Activated T-cell treated with anti-CD3 and anti-CD28 coated beads, Interleukin-2, amount 50 U/mL, for 72 hours (primary cell): Measurements from ENCODE around the gene CATSPER1. TPM values are rescaled to one million over a fixed set of nuclear protein-coding genes. Genes with fewer than 3 reads are reported as not detected.

Experiments used
- ATAC-seq, 2 donors: fragments of 150-1000 bp; cut with Tn5 transposase; replicated peaks in 1 of 2; 2 replicates each; pipeline ENCODE4 v1.10.0; 2021; ENCODE audit warnings: moderate library complexity in 2 of 2, mild to moderate bottlenecking in 1 of 2
- DNase-seq, 2 donors: peaks; one replicate each; pipeline ENCODE4 v3.0.0; 2021 to 2022; ENCODE audit warnings: mixed read lengths in 1 of 2
- H3K27ac Mint-ChIP-seq: one replicate; pipeline ENCODE4 v1.8.0; 2022; ENCODE audit warnings: mild to moderate bottlenecking, moderate library complexity, mixed read lengths
- H3K27me3 Mint-ChIP-seq: one replicate; pipeline ENCODE4 v1.8.0; 2022; ENCODE audit warnings: low read depth, mixed read lengths
- H3K36me3 Mint-ChIP-seq, 2 donors: one replicate each; pipeline ENCODE4 v1.8.0; 2022; ENCODE audit warnings: mixed read lengths in 2 of 2, mild to moderate bottlenecking in 1 of 2; ENCODE audit not compliant: insufficient read depth in 2 of 2
- H3K4me1 Mint-ChIP-seq: one replicate; pipeline ENCODE4 v1.8.0; 2022; ENCODE audit warnings: low read depth, mixed read lengths
- H3K4me3 Mint-ChIP-seq, 2 donors: one replicate each; pipeline ENCODE4 v1.8.0; 2022; ENCODE audit warnings: mild to moderate bottlenecking in 2 of 2, mixed read lengths in 2 of 2, moderate library complexity in 2 of 2
- H3K9me3 Mint-ChIP-seq, 2 donors: one replicate each; pipeline ENCODE4 v1.8.0; 2022; ENCODE audit warnings: mixed read lengths in 2 of 2
- total RNA-seq, 2 donors: library from RNA; stranded (reverse); gene quantifications; one replicate each; pipeline ENCODE4 v1.2.3, GENCODE V29; 2022

The CATSPER1 gene
- total RNA-seq, 2 donors from 2014 or later: 0.49 TPM; not detected in 1

DNA sequence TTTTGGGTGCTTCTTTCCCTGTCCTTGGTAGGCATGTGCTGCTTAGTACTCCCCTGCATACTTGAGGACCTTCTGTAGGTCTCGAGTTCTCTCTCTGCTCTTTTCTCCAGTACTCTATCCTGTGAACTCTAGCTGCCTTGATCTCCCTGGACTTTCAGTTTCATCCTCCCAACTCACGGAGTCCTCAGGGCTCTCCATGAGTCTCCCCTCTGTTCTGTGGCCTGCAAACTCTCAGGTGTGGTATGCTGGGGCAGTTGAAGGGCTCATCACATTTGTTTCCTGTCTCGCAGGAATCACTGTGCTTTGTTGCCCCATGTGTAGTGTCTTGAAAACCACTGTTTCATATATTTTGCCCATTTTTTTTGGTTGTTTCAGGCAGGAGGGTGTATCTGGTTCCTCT lies 40.5 kb upstream of the CATSPER1 start:
- Mint-ChIP-seq H3K9me3 (peaks cover 0 to 3% of the 10 kb centered on the region in 2 donors), H3K36me3 (peaks cover 20 to 47% of the 10 kb centered on the region in 2 donors), H3K27ac (peak overlapping the region; percentile 49), H3K4me3 (no peak overlapping the region), H3K27me3 (no peaks in the 10 kb centered on the region), H3K4me1 (peaks cover 56% of the 10 kb centered on the region)
- DNase-seq (no peak), ATAC-seq (no peak)

DNA sequence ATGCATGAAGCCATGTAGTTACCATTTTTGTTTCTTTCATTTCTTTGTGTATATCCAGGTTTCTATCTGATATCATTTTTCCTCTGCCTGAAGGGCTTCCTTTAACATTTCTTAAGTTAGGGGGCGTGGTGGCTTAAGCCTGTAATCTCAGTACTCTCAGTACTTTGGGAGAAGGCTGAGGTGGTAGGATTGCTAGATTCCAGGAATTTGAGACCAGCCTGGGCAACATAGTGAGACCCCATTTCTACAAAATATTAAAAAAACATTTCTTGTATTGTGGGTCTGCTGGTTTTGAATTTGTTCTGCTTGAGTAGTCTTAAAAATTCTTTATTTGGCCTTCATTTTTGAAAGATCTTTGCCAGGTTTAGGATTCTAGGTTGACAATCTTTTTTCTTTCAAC lies 38.3 kb upstream of the CATSPER1 start:
- Mint-ChIP-seq H3K27ac (peak overlapping the region; percentile 81), H3K27me3 (no peaks in the 10 kb centered on the region), H3K36me3 (peaks cover 22 to 59% of the 10 kb centered on the region in 2 donors), H3K9me3 (peaks cover 0 to 3% of the 10 kb centered on the region in 2 donors), H3K4me3 (no peak overlapping the region), H3K4me1 (peaks cover 72% of the 10 kb centered on the region)
- DNase-seq (no peak), ATAC-seq (no peak)

- no peak overlapping the region for H3K4me3 Mint-ChIP-seq
- H3K4me1 Mint-ChIP-seq: peaks cover 66% of the 10 kb centered on the region
- DNase-seq: no peak
- H3K27me3 Mint-ChIP-seq: no peaks in the 10 kb centered on the region
- peaks cover 20 to 57% of the 10 kb centered on the region in 2 donors for H3K36me3 Mint-ChIP-seq
- H3K9me3 Mint-ChIP-seq: peaks cover 0 to 3% of the 10 kb centered on the region in 2 donors
- no peak for ATAC-seq
- H3K27ac Mint-ChIP-seq: peak overlapping the region; percentile 84
Observed at GRCh38 chr11:66063900-66064299, 37.6 kb upstream of the CATSPER1 start.

GRCh38 chr11:66062408-66062807 lies 36.1 kb upstream of the CATSPER1 start:
- no peak for ATAC-seq
- Mint-ChIP-seq H3K4me3 (no peak overlapping the region), H3K4me1 (peaks cover 62% of the 10 kb centered on the region), H3K36me3 (peaks cover 20 to 63% of the 10 kb centered on the region in 2 donors), H3K27ac (peak overlapping the region; percentile 84), H3K9me3 (peaks cover 0 to 3% of the 10 kb centered on the region in 2 donors), H3K27me3 (no peaks in the 10 kb centered on the region)
- DNase-seq: no peak

GRCh38 chr11:66061268-66061667 lies 35.0 kb upstream of the CATSPER1 start:
- Mint-ChIP-seq H3K27ac (peak overlapping the region; percentile 69), H3K4me1 (peaks cover 51% of the 10 kb centered on the region), H3K4me3 (no peak overlapping the region), H3K27me3 (no peaks in the 10 kb centered on the region), H3K9me3 (peaks cover 0 to 3% of the 10 kb centered on the region in 2 donors), H3K36me3 (peaks cover 24 to 63% of the 10 kb centered on the region in 2 donors)
- peak in 1 of 2 donors; percentile 35 for ATAC-seq
- DNase-seq: no peak

DNA sequence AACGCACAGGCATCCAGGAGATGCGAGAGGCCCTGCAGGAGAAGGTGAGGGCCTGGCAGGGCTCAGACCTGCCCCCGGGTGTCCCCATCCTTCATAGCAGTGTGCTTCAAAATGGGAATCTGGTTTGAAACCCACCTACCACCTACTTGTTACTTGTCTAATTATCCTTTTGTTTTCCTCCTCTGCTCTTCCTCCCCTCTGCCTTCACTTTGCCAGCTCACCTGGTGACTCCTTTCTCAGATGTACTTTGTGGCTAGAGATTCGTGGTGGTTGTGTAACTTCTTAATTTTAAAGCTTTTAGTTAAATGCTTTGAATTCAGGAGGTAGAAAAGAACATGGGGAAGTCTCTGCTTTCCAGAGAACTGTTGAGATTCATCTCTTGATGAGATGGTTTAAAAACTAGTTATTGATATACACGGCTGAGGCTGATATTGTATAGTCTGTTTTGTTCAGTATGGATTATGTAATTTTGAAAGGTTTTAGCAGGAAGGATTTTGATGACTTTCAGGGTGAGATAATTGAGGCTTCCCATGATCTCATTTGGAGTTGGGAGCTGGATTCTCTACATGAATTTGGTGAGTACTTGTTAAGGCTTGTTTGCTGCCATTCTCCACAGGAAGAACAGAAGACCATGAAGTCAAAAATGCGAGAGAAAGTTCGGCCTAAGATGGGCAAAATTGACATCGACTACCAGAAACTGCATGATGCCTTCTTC lies 33.8 kb upstream of the CATSPER1 start:
- H3K9me3 Mint-ChIP-seq: peaks cover 0 to under 1% of the 10 kb centered on the region in 2 donors
- DNase-seq (no peak), ATAC-seq (no peak)
- peaks cover 46% of the 10 kb centered on the region for H3K4me1 Mint-ChIP-seq
- no peaks in the 10 kb centered on the region for H3K27me3 Mint-ChIP-seq
- H3K4me3 Mint-ChIP-seq: peak overlapping the region in 1 of 2 donors; percentile 3
- H3K36me3 Mint-ChIP-seq: peaks cover 25 to 63% of the 10 kb centered on the region in 2 donors
- H3K27ac Mint-ChIP-seq: peak overlapping the region; percentile 61

- Mint-ChIP-seq H3K9me3 (no peaks in the 10 kb centered on the region), H3K27me3 (no peaks in the 10 kb centered on the region), H3K36me3 (peaks cover 27 to 57% of the 10 kb centered on the region in 2 donors), H3K4me1 (peaks cover 49% of the 10 kb centered on the region), H3K4me3 (no peak overlapping the region), H3K27ac (peak overlapping the region; percentile 65)
- ATAC-seq (no peak), DNase-seq (no peak)
Observed at GRCh38 chr11:66056501-66056900, 30.2 kb upstream of the CATSPER1 start.

GRCh38 chr11:66055021-66055420 lies 28.7 kb upstream of the CATSPER1 start:
- Mint-ChIP-seq H3K27me3 (no peaks in the 10 kb centered on the region), H3K9me3 (no peaks in the 10 kb centered on the region), H3K4me3 (no peak overlapping the region), H3K27ac (no peak overlapping the region), H3K36me3 (peaks cover 19 to 44% of the 10 kb centered on the region in 2 donors), H3K4me1 (peaks cover 44% of the 10 kb centered on the region)
- ATAC-seq: no peak
- no peak for DNase-seq

DNA sequence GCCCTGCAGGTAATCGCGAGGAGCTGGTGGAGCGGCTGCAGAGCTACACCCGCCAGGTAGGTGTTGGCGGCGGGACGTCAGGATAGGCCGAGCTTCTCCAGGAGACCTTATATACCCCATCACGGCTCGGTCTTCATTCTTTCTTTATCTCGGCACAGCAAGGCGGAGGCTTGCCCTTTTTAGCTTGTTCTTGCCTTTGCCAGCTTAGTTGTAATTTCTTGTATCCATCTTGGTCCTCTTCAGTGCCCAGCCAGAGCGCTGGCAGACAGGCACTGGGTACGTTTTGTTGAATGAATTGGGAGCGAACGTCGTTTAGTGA lies 26.3 kb upstream of the CATSPER1 start:
- Mint-ChIP-seq H3K9me3 (no peaks in the 10 kb centered on the region), H3K27ac (peak overlapping the region; percentile 100), H3K36me3 (peaks cover 18 to 34% of the 10 kb centered on the region in 2 donors), H3K4me3 (peak overlapping the region; percentile 98 to 100), H3K4me1 (peaks cover 33% of the 10 kb centered on the region), H3K27me3 (peaks cover 17% of the 10 kb centered on the region)
- ATAC-seq: no peak
- no peak for DNase-seq

- DNase-seq: peak; percentile 96 to 98
- peaks cover 33% of the 10 kb centered on the region for H3K4me1 Mint-ChIP-seq
- H3K4me3 Mint-ChIP-seq: peak within 1 kb of the TSS; percentile 98 to 100
- ATAC-seq: peak; percentile 98 to 99
- H3K27ac Mint-ChIP-seq: peak within 1 kb of the TSS; percentile 100
- H3K36me3 Mint-ChIP-seq: peaks cover 16 to 31% of the 10 kb centered on the region in 2 donors
- H3K27me3 Mint-ChIP-seq: peaks cover 17% of the 10 kb centered on the region
- H3K9me3 Mint-ChIP-seq: no peaks in the 10 kb centered on the region
Observed at GRCh38 chr11:66051766-66052663, 25.7 kb upstream of the CATSPER1 start, which contains the start of gene SF3B2. Gene SF3B2, plus strand, starts transcription at chr11:66052364. Its CDS starts 21 bp downstream, at chr11:66052385.

DNA sequence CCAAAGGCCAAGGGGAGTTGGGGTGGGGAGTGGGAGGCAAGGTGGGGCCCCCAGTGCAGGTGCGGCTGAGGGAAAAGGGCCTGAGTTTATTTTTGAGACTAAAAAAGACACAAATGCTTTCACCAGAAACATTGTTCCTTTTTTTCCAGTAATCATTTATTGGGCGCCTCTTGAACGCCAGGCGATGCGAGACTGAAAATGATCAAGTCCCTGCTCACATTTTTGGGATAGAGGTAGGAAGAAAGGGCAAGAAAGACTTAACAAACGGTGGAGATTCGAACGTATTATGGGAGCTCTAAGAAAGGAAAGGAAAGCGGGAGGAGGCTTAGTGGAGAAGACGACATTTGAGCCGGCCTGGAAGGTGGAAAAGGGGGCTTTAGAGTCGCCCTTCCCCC lies 25.1 kb upstream of the CATSPER1 start:
- peaks cover 14 to 28% of the 10 kb centered on the region in 2 donors for H3K36me3 Mint-ChIP-seq
- H3K4me3 Mint-ChIP-seq: peak overlapping the region; percentile 98 to 100

GRCh38 chr11:66050581-66051231 lies 24.4 kb upstream of the CATSPER1 start:
- Mint-ChIP-seq H3K27ac (peak overlapping the region; percentile 82), H3K36me3 (peaks cover 14 to 24% of the 10 kb centered on the region in 2 donors), H3K4me3 (peak overlapping the region; percentile 98 to 100), H3K4me1 (peaks cover 36% of the 10 kb centered on the region), H3K9me3 (no peaks in the 10 kb centered on the region), H3K27me3 (peaks cover 17% of the 10 kb centered on the region)
- no peak for DNase-seq
- ATAC-seq: no peak

More for the DNA sequence above, 25.1 kb upstream of the CATSPER1 start:
- peaks cover 17% of the 10 kb centered on the region for H3K27me3 Mint-ChIP-seq
- DNase-seq (no peak), ATAC-seq (no peak)
- peaks cover 33% of the 10 kb centered on the region for H3K4me1 Mint-ChIP-seq
- H3K9me3 Mint-ChIP-seq: no peaks in the 10 kb centered on the region
- peak overlapping the region; percentile 83 for H3K27ac Mint-ChIP-seq
